Measurements from ENCODE around the gene SSRP1.
A peak's percentile ranks its signal among the peaks of the same experiment; 100 is the strongest.

The SSRP1 gene

GRCh38 chr11:57313788-57314135 is 21.9 kb downstream of the SSRP1 start:
- H3K9me3 ChIP-seq (ENCODE audit: control insufficient read depth, insufficient read depth, low read depth, low read length): no peaks in the 10 kb centered on the region
- no peak overlapping the region for H3K4me3 ChIP-seq (ENCODE audit: low read depth, low read length)
- peaks cover 89% of the 10 kb centered on the region for H3K36me3 ChIP-seq (ENCODE audit: control insufficient read depth, insufficient read depth, low read length)
- no peaks in the 10 kb centered on the region for H3K27me3 ChIP-seq (ENCODE audit: control insufficient read depth, insufficient read depth, low read length)
- peaks cover 66% of the 10 kb centered on the region for H3K4me1 ChIP-seq (ENCODE audit: control insufficient read depth, insufficient read depth, low read length)
- no peak overlapping the region for H3K9ac ChIP-seq (ENCODE audit: low read length)
- H3K27ac ChIP-seq (ENCODE audit: low read depth, low read length): no peak overlapping the region

GRCh38 chr11:57313071-57313787 is 22.5 kb downstream of the SSRP1 start:
- H3K9ac ChIP-seq (ENCODE audit: low read length): no peak overlapping the region
- peaks cover 62% of the 10 kb centered on the region for H3K4me1 ChIP-seq (ENCODE audit: control insufficient read depth, insufficient read depth, low read length)
- H3K27me3 ChIP-seq (ENCODE audit: control insufficient read depth, insufficient read depth, low read length): no peaks in the 10 kb centered on the region
- no peak overlapping the region for H3K27ac ChIP-seq (ENCODE audit: low read depth, low read length)
- H3K4me3 ChIP-seq (ENCODE audit: low read depth, low read length): no peak overlapping the region
- H3K36me3 ChIP-seq (ENCODE audit: control insufficient read depth, insufficient read depth, low read length): peaks cover 90% of the 10 kb centered on the region
- H3K9me3 ChIP-seq (ENCODE audit: control insufficient read depth, insufficient read depth, low read depth, low read length): no peaks in the 10 kb centered on the region

- Histone ChIP-seq H3K9ac (ENCODE audit: low read length) (no peak overlapping the region), H3K4me3 (ENCODE audit: low read depth, low read length) (no peak overlapping the region), H3K27me3 (ENCODE audit: control insufficient read depth, insufficient read depth, low read length) (no peaks in the 10 kb centered on the region), H3K9me3 (ENCODE audit: control insufficient read depth, insufficient read depth, low read depth, low read length) (no peaks in the 10 kb centered on the region), H3K27ac (ENCODE audit: low read depth, low read length) (no peak overlapping the region), H3K36me3 (ENCODE audit: control insufficient read depth, insufficient read depth, low read length) (peaks cover 90% of the 10 kb centered on the region), H3K4me1 (ENCODE audit: control insufficient read depth, insufficient read depth, low read length) (peaks cover 61% of the 10 kb centered on the region)
Measured at GRCh38 chr11:57312511-57313021, 23.1 kb downstream of the SSRP1 start.

GRCh38 chr11:57311109-57311936 is 24.4 kb downstream of the SSRP1 start:
- peaks cover 85% of the 10 kb centered on the region for H3K36me3 ChIP-seq (ENCODE audit: control insufficient read depth, insufficient read depth, low read length)
- H3K27ac ChIP-seq (ENCODE audit: low read depth, low read length): 0 out of 2 replicates have a peak overlapping the region, but pooled peaks have one; percentile 43
- no peaks in the 10 kb centered on the region for H3K9me3 ChIP-seq (ENCODE audit: control insufficient read depth, insufficient read depth, low read depth, low read length)
- H3K9ac ChIP-seq (ENCODE audit: low read length): peak overlapping the region; percentile 64
- peaks cover 62% of the 10 kb centered on the region for H3K4me1 ChIP-seq (ENCODE audit: control insufficient read depth, insufficient read depth, low read length)
- H3K4me3 ChIP-seq (ENCODE audit: low read depth, low read length): peak overlapping the region; percentile 53
- no peaks in the 10 kb centered on the region for H3K27me3 ChIP-seq (ENCODE audit: control insufficient read depth, insufficient read depth, low read length)

- Histone ChIP-seq H3K9me3 (ENCODE audit: control insufficient read depth, insufficient read depth, low read depth, low read length) (no peaks in the 10 kb centered on the region), H3K4me3 (ENCODE audit: low read depth, low read length) (peak overlapping the region; percentile 53), H3K9ac (ENCODE audit: low read length) (peak overlapping the region; percentile 64), H3K4me1 (ENCODE audit: control insufficient read depth, insufficient read depth, low read length) (peaks cover 55% of the 10 kb centered on the region), H3K27me3 (ENCODE audit: control insufficient read depth, insufficient read depth, low read length) (no peaks in the 10 kb centered on the region), H3K27ac (ENCODE audit: low read depth, low read length) (0 out of 2 replicates have a peak overlapping the region, but pooled peaks have one; percentile 43), H3K36me3 (ENCODE audit: control insufficient read depth, insufficient read depth, low read length) (peaks cover 79% of the 10 kb centered on the region)
Measured at GRCh38 chr11:57310630-57311086, 25.0 kb downstream of the SSRP1 start.

GRCh38 chr11:57310091-57310490 is 25.6 kb downstream of the SSRP1 start:
- peaks cover 79% of the 10 kb centered on the region for H3K36me3 ChIP-seq (ENCODE audit: control insufficient read depth, insufficient read depth, low read length)
- H3K4me1 ChIP-seq (ENCODE audit: control insufficient read depth, insufficient read depth, low read length): peaks cover 50% of the 10 kb centered on the region
- H3K27ac ChIP-seq (ENCODE audit: low read depth, low read length): no peak overlapping the region
- no peaks in the 10 kb centered on the region for H3K9me3 ChIP-seq (ENCODE audit: control insufficient read depth, insufficient read depth, low read depth, low read length)
- no peaks in the 10 kb centered on the region for H3K27me3 ChIP-seq (ENCODE audit: control insufficient read depth, insufficient read depth, low read length)
- no peak overlapping the region for H3K9ac ChIP-seq (ENCODE audit: low read length)
- no peak overlapping the region for H3K4me3 ChIP-seq (ENCODE audit: low read depth, low read length)

- peaks cover 75% of the 10 kb centered on the region for H3K36me3 ChIP-seq (ENCODE audit: control insufficient read depth, insufficient read depth, low read length)
- H3K27ac ChIP-seq (ENCODE audit: low read depth, low read length): 0 out of 2 replicates have a peak overlapping the region, but pooled peaks have one; percentile 13
- H3K4me1 ChIP-seq (ENCODE audit: control insufficient read depth, insufficient read depth, low read length): peaks cover 46% of the 10 kb centered on the region
- no peaks in the 10 kb centered on the region for H3K9me3 ChIP-seq (ENCODE audit: control insufficient read depth, insufficient read depth, low read depth, low read length)
- H3K9ac ChIP-seq (ENCODE audit: low read length): no peak overlapping the region
- H3K27me3 ChIP-seq (ENCODE audit: control insufficient read depth, insufficient read depth, low read length): no peaks in the 10 kb centered on the region
- no peak overlapping the region for H3K4me3 ChIP-seq (ENCODE audit: low read depth, low read length)
Measured at GRCh38 chr11:57309106-57310059, 26.3 kb downstream of the SSRP1 start.

- peaks cover 67% of the 10 kb centered on the region for H3K36me3 ChIP-seq (ENCODE audit: control insufficient read depth, insufficient read depth, low read length)
- no peaks in the 10 kb centered on the region for H3K9me3 ChIP-seq (ENCODE audit: control insufficient read depth, insufficient read depth, low read depth, low read length)
- 0 out of 2 replicates have a peak overlapping the region, but pooled peaks have one; percentile 13 for H3K27ac ChIP-seq (ENCODE audit: low read depth, low read length)
- peaks cover 37% of the 10 kb centered on the region for H3K4me1 ChIP-seq (ENCODE audit: control insufficient read depth, insufficient read depth, low read length)
- H3K27me3 ChIP-seq (ENCODE audit: control insufficient read depth, insufficient read depth, low read length): no peaks in the 10 kb centered on the region
- no peak overlapping the region for H3K4me3 ChIP-seq (ENCODE audit: low read depth, low read length)
- H3K9ac ChIP-seq (ENCODE audit: low read length): no peak overlapping the region
Measured at GRCh38 chr11:57308426-57309060, 27.1 kb downstream of the SSRP1 start.

- no peak overlapping the region for H3K27ac ChIP-seq (ENCODE audit: low read depth, low read length)
- peaks cover 34% of the 10 kb centered on the region for H3K4me1 ChIP-seq (ENCODE audit: control insufficient read depth, insufficient read depth, low read length)
- no peak overlapping the region for H3K9ac ChIP-seq (ENCODE audit: low read length)
- peaks cover 68% of the 10 kb centered on the region for H3K36me3 ChIP-seq (ENCODE audit: control insufficient read depth, insufficient read depth, low read length)
- no peaks in the 10 kb centered on the region for H3K27me3 ChIP-seq (ENCODE audit: control insufficient read depth, insufficient read depth, low read length)
- H3K4me3 ChIP-seq (ENCODE audit: low read depth, low read length): no peak overlapping the region
- no peaks in the 10 kb centered on the region for H3K9me3 ChIP-seq (ENCODE audit: control insufficient read depth, insufficient read depth, low read depth, low read length)
Measured at GRCh38 chr11:57307666-57308270, 27.9 kb downstream of the SSRP1 start.

All from HUES6 (cell line).